ENCODE measurements around the gene CORO6. TPM values are rescaled to one million over a fixed set of nuclear protein-coding genes. Genes with fewer than 3 reads are reported as not detected.

CORO6 gene
- polyA plus RNA-seq, 1 donor from 2014 or later, result 4.3 TPM

GRCh38 chr17:29581583-29582253 lies 41.0 kb downstream of the CORO6 start:
- Histone ChIP-seq H3K9ac (ENCODE audit: low read length) (peak overlapping the region; percentile 48), H3K27me3 (ENCODE audit: insufficient read depth, low read depth, low read length) (no peaks in the 10 kb centered on the region), H4K20me1 (ENCODE audit: insufficient read depth) (no peaks in the 10 kb centered on the region), H3K9me3 (ENCODE audit: low read length) (no peaks in the 10 kb centered on the region), H3K4me2 (ENCODE audit: low read length) (no peak overlapping the region), H2AFZ (ENCODE audit: low read depth, low read length) (no peak overlapping the region), H3K36me3 (ENCODE audit: insufficient read depth, low read length) (no peaks in the 10 kb centered on the region), H3K79me2 (replicated peaks; ENCODE audit: insufficient read depth, low read length) (peaks cover 12% of the 10 kb centered on the region), H3F3A (ENCODE audit: insufficient read depth, low read length, poor library complexity, severe bottlenecking) (no peaks in the 10 kb centered on the region), H3K27ac (ENCODE audit: low read length) (peak overlapping the region; percentile 44), H3K4me3 (ENCODE audit: low read length) (peak overlapping the region; percentile 55), H3K9me2 (ENCODE audit: insufficient read depth, low read length) (no peaks in the 10 kb centered on the region)
- TF ChIP-seq SMC3 (conservative IDR thresholded peaks at IDR 0.05; ENCODE audit: poor library complexity) (no peak), POLR2AphosphoS5 (IDR thresholded peaks at IDR 0.05) (no peak), REST (IDR thresholded peaks at IDR 0.05; ENCODE audit: borderline replicate concordance) (no peak), EZH2 (IDR thresholded peaks at IDR 0.05; ENCODE audit: borderline replicate concordance, insufficient read depth, low read length, poor library complexity, severe bottlenecking) (no peak), TAF1 (IDR thresholded peaks at IDR 0.05; ENCODE audit: low read depth) (no peak), EP300 (conservative IDR thresholded peaks at IDR 0.05; ENCODE audit: poor library complexity, severe bottlenecking) (no peak), MXI1 (conservative IDR thresholded peaks at IDR 0.05; ENCODE audit: poor library complexity, severe bottlenecking) (no peak), CTCF (IDR thresholded peaks at IDR 0.05; ENCODE audit: poor library complexity, severe bottlenecking) (no peak)

GRCh38 chr17:29579866-29580771 lies 42.6 kb downstream of the CORO6 start:
- no peak overlapping the region for H3K27ac ChIP-seq (ENCODE audit: low read length)
- H3K9me3 ChIP-seq (ENCODE audit: low read length), result no peaks in the 10 kb centered on the region

More at GRCh38 chr17:29579866-29580771, 42.6 kb downstream of the CORO6 start:
- H3K79me2 ChIP-seq (replicated peaks; ENCODE audit: insufficient read depth, low read length), result peaks cover 3% of the 10 kb centered on the region
- no peaks in the 10 kb centered on the region for H4K20me1 ChIP-seq (ENCODE audit: insufficient read depth)
- H3K4me2 ChIP-seq (ENCODE audit: low read length), result no peak overlapping the region
- no peaks in the 10 kb centered on the region for H3K36me3 ChIP-seq (ENCODE audit: insufficient read depth, low read length)
- H3K9me2 ChIP-seq (ENCODE audit: insufficient read depth, low read length), result no peaks in the 10 kb centered on the region
- no peaks in the 10 kb centered on the region for H3F3A ChIP-seq (ENCODE audit: insufficient read depth, low read length, poor library complexity, severe bottlenecking)
- no peak overlapping the region for H2AFZ ChIP-seq (ENCODE audit: low read depth, low read length)
- no peak overlapping the region for H3K9ac ChIP-seq (ENCODE audit: low read length)
- TF ChIP-seq CTCF (IDR thresholded peaks at IDR 0.05; ENCODE audit: poor library complexity, severe bottlenecking) (peak; percentile 92), SMC3 (conservative IDR thresholded peaks at IDR 0.05; ENCODE audit: poor library complexity) (peak; percentile 91), EZH2 (IDR thresholded peaks at IDR 0.05; ENCODE audit: borderline replicate concordance, insufficient read depth, low read length, poor library complexity, severe bottlenecking) (no peak), RAD21 (conservative IDR thresholded peaks at IDR 0.05) (peak; percentile 88)
- no peak overlapping the region for H3K4me3 ChIP-seq (ENCODE audit: low read length)
- no peaks in the 10 kb centered on the region for H3K27me3 ChIP-seq (ENCODE audit: insufficient read depth, low read depth, low read length)

All from neural cell (in vitro differentiated cells).